Dendritic cell treated with granulocyte-macrophage colony-stimulating factor and Interleukin-4, amounts not matched to agents 40 ng/mL and 50 ng/mL, for 4 days (primary cell): ENCODE data around the gene PPP1R2B.

Source experiments
- H3K27ac Mint-ChIP-seq: one replicate; pipeline ENCODE4 v1.8.0; 2022; ENCODE audit warnings: mild to moderate bottlenecking, mixed read lengths
- H3K27me3 Mint-ChIP-seq: one replicate; pipeline ENCODE4 v1.8.0; 2022; ENCODE audit warnings: mild to moderate bottlenecking, mixed read lengths
- H3K36me3 Mint-ChIP-seq: one replicate; pipeline ENCODE4 v1.8.0; 2022; ENCODE audit warnings: low read depth, mixed read lengths
- H3K4me1 Mint-ChIP-seq: one replicate; pipeline ENCODE4 v1.8.0; 2022; ENCODE audit warnings: low read depth, mixed read lengths
- H3K4me3 Mint-ChIP-seq: one replicate; pipeline ENCODE4 v1.8.0; 2022; ENCODE audit warnings: mild to moderate bottlenecking, moderate library complexity, mixed read lengths
- H3K9me3 Mint-ChIP-seq: one replicate; pipeline ENCODE4 v1.8.0; 2022; ENCODE audit warnings: mixed read lengths
- intact Hi-C: fragments of 100-400 bp; cut with micrococcal nuclease; formaldehyde crosslinking; loops from one replicate; pipeline ENCODE4 v1.15.0; 2022

Gene PPP1R2B

DNA sequence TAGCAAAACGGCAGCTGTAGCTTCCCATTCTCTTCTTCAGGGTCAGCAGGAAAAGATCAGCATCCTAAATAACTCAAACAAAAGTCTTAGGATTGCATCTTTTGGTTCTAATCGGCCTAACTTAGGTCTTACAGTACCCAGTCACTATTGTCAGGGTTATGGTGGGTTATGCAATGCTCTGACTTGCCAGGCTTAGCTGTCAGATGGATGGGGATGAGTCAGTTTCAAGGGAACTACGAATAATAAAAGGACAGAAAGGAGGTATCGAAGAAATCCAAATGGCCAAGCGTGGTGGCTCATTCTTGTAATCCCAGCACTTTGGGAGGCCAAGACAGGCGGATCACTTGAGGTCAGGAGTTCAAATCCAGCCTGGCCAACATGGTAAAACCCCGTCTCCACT is 46.5 kb downstream of the PPP1R2B start:
- no peaks in the 10 kb centered on the region for H3K4me1 Mint-ChIP-seq
- intact Hi-C loops = no loop called here
- H3K27ac Mint-ChIP-seq = no peak overlapping the region
- H3K9me3 Mint-ChIP-seq = no peaks in the 10 kb centered on the region
- no peaks in the 10 kb centered on the region for H3K27me3 Mint-ChIP-seq
- no peak overlapping the region for H3K4me3 Mint-ChIP-seq
- no peaks in the 10 kb centered on the region for H3K36me3 Mint-ChIP-seq
